Gastroesophageal sphincter (tissue), 4 donors: Measurements from ENCODE around the gene STXBP6. TPM values are rescaled to one million over a fixed set of nuclear protein-coding genes. Genes with fewer than 3 reads are reported as not detected.

ENCODE experiments used
- ATAC-seq: fragments of 150-250 bp; one replicate; pipeline ENCODE4 v1.9.1; 2016; ENCODE audit warnings: mild to moderate bottlenecking, moderate library complexity
- H3K27ac ChIP-seq, 4 donors: fragments of 200-600 bp; sonication (generic) in 3 of 4; 1 replicate in 3 of 4; 2 replicates in 1 of 4; pipeline ENCODE4 v1.5.1; 2016 to 2019
- H3K27me3 ChIP-seq: fragments of 200-600 bp; sonication (generic); one replicate; pipeline ENCODE4 v1.5.1; 2019
- H3K36me3 ChIP-seq, 2 donors: fragments of 200-600 bp; sonication (generic); one replicate each; pipeline ENCODE4 v1.5.1; 2019; ENCODE audit warnings: control low read depth in 1 of 2
- H3K4me1 ChIP-seq, 3 donors: fragments of 200-600 bp; sonication (generic); 1 replicate in 2 of 3; 2 replicates in 1 of 3; pipeline ENCODE4 v1.5.1; 2016 to 2019; ENCODE audit warnings: control low read depth in 2 of 3
- H3K4me3 ChIP-seq, 2 donors: fragments of 200-600 bp; sonication (generic); one replicate each; pipeline ENCODE4 v1.5.1; 2019; ENCODE audit warnings: mild to moderate bottlenecking in 1 of 2, moderate library complexity in 1 of 2
- H3K9me3 ChIP-seq, 3 donors: fragments of 200-600 bp; sonication (generic); one replicate each; pipeline ENCODE4 v1.5.1; 2017 to 2019; ENCODE audit warnings: control low read depth in 2 of 3
- EP300 ChIP-seq: sonication (generic); formaldehyde crosslinking; IDR thresholded peaks from one replicate; pipeline ENCODE4 v1.6.1; 2017; ENCODE audit warnings: antibody characterized with exemption, mild to moderate bottlenecking
- POLR2A ChIP-seq, 2 donors: fragments of 450-650 bp; IDR thresholded peaks; one replicate each; pipeline ENCODE4 v1.6.1; 2017; ENCODE audit warnings: antibody characterized with exemption in 2 of 2, mild to moderate bottlenecking in 2 of 2, moderate library complexity in 1 of 2
- POLR2AphosphoS5 ChIP-seq: sonication (generic); formaldehyde crosslinking; IDR thresholded peaks from one replicate; pipeline ENCODE4 v1.6.1; 2017; ENCODE audit warnings: antibody characterized with exemption
- WGBS, 2 donors: methylation state at CpG; one replicate each; pipeline ENCODE4 v1.1.5; 2018; ENCODE audit warnings: low coverage in 1 of 2; 5-methylcytosine and 5-hydroxymethylcytosine counted together
- total RNA-seq, 4 donors: library from RNA; depleted of rRNA; stranded (reverse); fragments of >200 nt; gene quantifications; one replicate each; pipeline ENCODE4 v1.1.0, GENCODE V29; 2016
- TF ChIP-seq, protein P1 (sequence below), 4 experiments: fragments of 200-600 bp in 2 of 4; fragments of 450-650 bp in 2 of 4; sonication (generic) in 1 of 4; IDR thresholded peaks; one replicate each; pipeline ENCODE4 v1.5.1; 2017 to 2019; ENCODE audit warnings: antibody characterized with exemption in 4 of 4, mild to moderate bottlenecking in 2 of 4, moderate library complexity in 2 of 4

The STXBP6 gene
- total RNA-seq, 4 donors from 2014 or later, result 29.3 to 55.7 (median 44.0) TPM

DNA sequence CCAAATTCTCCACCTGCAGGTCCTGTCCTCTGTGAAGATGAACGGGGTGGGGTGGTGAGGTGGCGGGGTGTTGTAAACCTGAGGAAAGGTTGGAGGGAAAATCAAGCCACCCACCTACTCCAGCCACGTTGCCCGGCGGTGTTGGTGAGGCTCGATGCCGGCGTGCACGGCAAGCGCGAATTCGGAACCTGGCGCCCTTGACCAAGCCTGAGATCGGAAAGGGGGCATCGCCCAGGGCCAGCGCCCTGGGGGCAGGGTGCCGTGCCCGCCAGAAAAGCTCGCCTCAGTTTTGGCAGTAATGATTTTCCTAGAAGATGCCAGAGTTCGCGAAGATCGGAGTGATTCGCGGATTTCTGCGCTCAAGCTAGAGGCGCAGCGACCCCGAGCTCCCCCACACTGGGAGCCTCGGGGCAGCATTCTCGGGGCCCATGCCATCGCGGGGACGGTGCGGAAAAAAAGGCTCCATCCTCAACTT lies 817 bp downstream of the STXBP6 start:
- H3K4me1 ChIP-seq, result peaks cover 0 to 51% (median 9%) of the 10 kb centered on the region in 3 donors
- H3K36me3 ChIP-seq, result no peaks in the 10 kb centered on the region
- TF ChIP-seq POLR2A (IDR thresholded peaks at IDR 0.05), result no peak
- TF ChIP-seq POLR2AphosphoS5, result no peak
- H3K9me3 ChIP-seq, result no peaks in the 10 kb centered on the region
- peak; percentile 13 for ATAC-seq
- peak overlapping the region; percentile 80 to 89 for H3K4me3 ChIP-seq
- peak overlapping the region; percentile 70 to 93 (median 86) for H3K27ac ChIP-seq
- no peaks in the 10 kb centered on the region for H3K27me3 ChIP-seq
- 0% methylated on average over 1 of the region's 34 CpGs; no CpG with 5 or more reads in 1 of the 2 donors for WGBS, 2 donors

DNA sequence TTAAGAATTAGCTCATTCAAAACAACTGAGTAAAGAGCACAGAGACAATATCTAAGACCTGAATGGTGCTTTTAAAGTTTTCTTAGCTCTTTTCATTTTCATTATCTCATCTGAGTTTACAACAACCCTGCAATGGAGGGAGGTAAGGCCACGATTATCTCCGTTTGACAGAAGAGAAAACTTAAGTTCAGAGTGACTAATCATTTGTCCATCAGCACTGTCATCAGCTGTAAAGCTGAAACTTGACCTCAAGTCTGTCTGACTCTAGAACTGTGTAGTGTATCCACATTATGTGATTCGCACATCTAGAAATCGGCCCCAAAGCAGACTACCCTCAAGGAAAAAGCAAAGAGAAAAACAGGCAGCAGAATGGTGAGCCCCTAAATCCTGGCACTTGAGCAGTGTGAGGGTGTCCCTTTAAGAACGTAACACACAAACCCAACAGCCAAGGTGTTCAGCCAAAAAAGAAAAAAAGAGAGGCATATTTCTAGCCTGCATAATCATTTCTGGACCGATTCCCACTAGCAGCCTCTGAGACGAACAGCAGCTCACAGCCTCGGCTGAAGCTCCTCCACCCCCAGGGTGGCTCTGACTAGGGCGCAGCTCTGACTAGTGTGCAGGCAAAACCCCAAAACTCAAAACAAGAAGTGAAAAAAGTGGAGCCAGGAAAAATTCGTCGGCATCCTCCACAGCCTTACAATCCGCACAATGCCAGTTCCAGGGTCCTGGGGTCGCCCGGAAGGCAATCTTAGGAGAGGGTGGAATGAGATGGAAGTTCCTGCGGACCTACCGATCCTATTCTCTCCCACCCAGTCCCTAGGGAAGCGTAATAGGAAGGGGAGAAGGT lies 1.6 kb downstream of the STXBP6 start:
- peak overlapping the region; percentile 80 to 89 for H3K4me3 ChIP-seq
- TF ChIP-seq POLR2AphosphoS5 (peak; percentile 81), POLR2A (IDR thresholded peaks at IDR 0.05) (peak in 1 of 2 donors; percentile 31)
- TF ChIP-seq, protein P1, sequence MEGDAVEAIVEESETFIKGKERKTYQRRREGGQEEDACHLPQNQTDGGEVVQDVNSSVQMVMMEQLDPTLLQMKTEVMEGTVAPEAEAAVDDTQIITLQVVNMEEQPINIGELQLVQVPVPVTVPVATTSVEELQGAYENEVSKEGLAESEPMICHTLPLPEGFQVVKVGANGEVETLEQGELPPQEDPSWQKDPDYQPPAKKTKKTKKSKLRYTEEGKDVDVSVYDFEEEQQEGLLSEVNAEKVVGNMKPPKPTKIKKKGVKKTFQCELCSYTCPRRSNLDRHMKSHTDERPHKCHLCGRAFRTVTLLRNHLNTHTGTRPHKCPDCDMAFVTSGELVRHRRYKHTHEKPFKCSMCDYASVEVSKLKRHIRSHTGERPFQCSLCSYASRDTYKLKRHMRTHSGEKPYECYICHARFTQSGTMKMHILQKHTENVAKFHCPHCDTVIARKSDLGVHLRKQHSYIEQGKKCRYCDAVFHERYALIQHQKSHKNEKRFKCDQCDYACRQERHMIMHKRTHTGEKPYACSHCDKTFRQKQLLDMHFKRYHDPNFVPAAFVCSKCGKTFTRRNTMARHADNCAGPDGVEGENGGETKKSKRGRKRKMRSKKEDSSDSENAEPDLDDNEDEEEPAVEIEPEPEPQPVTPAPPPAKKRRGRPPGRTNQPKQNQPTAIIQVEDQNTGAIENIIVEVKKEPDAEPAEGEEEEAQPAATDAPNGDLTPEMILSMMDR (IDR thresholded peaks at IDR 0.05), result no peak
- H3K27me3 ChIP-seq, result no peaks in the 10 kb centered on the region
- whole genome bisulfite sequencing, 2 donors, result 7 to 10% methylated on average over 13 to 15 of the region's 17 CpGs
- no peaks in the 10 kb centered on the region for H3K36me3 ChIP-seq
- H3K4me1 ChIP-seq, result peaks cover 0 to 56% (median 13%) of the 10 kb centered on the region in 3 donors
- no peaks in the 10 kb centered on the region for H3K9me3 ChIP-seq
- H3K27ac ChIP-seq, result peak overlapping the region; percentile 70 to 93 (median 86)
- ATAC-seq, result peak; percentile 79

DNA sequence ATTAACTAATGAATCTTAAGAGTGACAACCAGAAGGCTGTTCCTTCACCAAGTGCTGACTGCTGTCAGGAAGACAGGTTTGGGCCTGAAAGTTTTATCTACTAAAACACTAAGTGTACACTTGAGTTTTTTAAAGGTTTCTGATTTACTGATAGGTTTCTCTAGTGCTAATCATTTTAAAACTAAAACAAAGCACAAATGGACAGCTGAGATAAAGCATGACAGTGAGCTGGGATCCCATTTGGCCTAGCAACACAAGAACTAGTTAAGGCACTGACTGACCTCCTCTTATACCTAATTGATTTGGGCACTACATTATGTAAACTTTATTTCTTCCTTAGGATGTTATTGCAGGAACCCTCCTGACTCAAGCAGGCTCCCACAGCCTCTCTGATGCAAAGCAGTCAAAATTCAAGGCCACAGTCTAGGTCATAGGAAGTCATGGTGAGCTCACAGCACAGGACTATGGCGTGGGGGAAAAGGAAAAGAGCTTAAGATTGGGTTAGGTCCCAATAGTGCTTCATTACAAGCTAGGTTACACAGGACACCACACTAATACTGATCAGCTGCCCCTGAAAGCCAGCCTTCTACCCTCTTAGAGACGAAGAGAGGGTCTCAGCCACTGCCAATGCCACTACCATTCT lies 3.5 kb downstream of the STXBP6 start:
- H3K27me3 ChIP-seq, result no peaks in the 10 kb centered on the region
- no peak overlapping the region for H3K4me3 ChIP-seq
- no peak for ATAC-seq
- H3K27ac ChIP-seq, result peak overlapping the region in 2 of 4 donors; percentile 10 to 33
- no peaks in the 10 kb centered on the region for H3K9me3 ChIP-seq
- H3K4me1 ChIP-seq, result peaks cover 0 to 76% (median 19%) of the 10 kb centered on the region in 3 donors
- WGBS, 2 donors, result 60% methylated on average over 1 of the region's 2 CpGs; no CpG with 5 or more reads in 1 of the 2 donors
- H3K36me3 ChIP-seq, result no peaks in the 10 kb centered on the region
- TF ChIP-seq POLR2AphosphoS5 (no peak), EP300 (no peak), POLR2A (IDR thresholded peaks at IDR 0.05) (no peak)
- TF ChIP-seq, protein P1 (IDR thresholded peaks at IDR 0.05), result no peak

DNA sequence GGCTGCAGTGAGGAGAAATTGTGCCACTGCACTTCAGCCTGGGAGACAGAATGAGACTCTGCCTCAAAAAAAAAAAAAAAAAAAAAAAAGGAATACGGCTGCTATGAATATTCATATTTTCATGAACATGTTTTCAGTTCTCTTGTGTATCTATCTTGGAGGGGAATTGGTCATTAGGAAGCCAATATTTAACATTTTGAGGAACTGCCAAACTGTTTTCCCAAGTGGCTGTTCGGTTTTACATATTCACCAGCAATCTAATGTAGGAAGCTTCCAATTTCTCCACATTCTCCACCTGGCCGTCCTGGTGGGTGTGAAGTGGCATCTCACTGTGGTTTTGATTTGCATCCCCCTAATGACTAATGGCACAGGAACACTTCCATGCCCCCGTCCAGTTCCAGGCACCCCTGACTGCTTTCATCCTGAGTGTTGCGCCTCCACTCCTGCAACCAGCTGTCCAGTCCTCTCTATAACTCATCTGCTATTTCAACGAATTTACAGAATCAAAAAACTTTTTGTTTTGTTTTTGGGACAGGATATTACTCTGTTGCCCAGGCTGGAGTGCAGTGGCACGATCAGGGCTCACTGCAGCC lies 5.7 kb downstream of the STXBP6 start:
- peaks cover 0 to 64% (median 13%) of the 10 kb centered on the region in 3 donors for H3K4me1 ChIP-seq
- no peak for ATAC-seq

More for the DNA sequence above, 5.7 kb downstream of the STXBP6 start:
- Histone ChIP-seq H3K4me3 (no peak overlapping the region), H3K27me3 (no peaks in the 10 kb centered on the region), H3K9me3 (no peaks in the 10 kb centered on the region), H3K36me3 (no peaks in the 10 kb centered on the region), H3K27ac (no peak overlapping the region)
- 74 to 83% methylated on average over 7 of the region's 7 CpGs for WGBS, 2 donors
- TF ChIP-seq, protein P1 (IDR thresholded peaks at IDR 0.05), result no peak
- TF ChIP-seq EP300 (no peak), POLR2A (IDR thresholded peaks at IDR 0.05) (no peak), POLR2AphosphoS5 (no peak)
